Endometrial microvascular endothelial cells (primary cell): ENCODE data around the gene GDI2. TPM values are rescaled to one million over a fixed set of nuclear protein-coding genes. Genes with fewer than 3 reads are reported as not detected.
"Not testable (repeated sequence)": the region's sequence is repeated elsewhere in the genome, so short reads cannot be mapped to it uniquely, and the experiment has no call there.

Experiments used
- in situ Hi-C: cut with HindIII; loops from 2 replicates; pipeline ENCODE4 v1.10.0; 2017; ENCODE audit warnings: low sequenced_read_pairs, low pct_unique_long_range_greater_than_20kb; ENCODE audit errors: inconsistent ontology term
- total RNA-seq: library from RNA; depleted of rRNA; stranded (reverse); fragments of >200 nt; gene quantifications from one replicate; pipeline ENCODE4 v1.2.3, GENCODE V29; 2015; ENCODE audit errors: inconsistent ontology term

GDI2 gene
- total RNA-seq, 1 donor from 2014 or later: 408 TPM

- in situ Hi-C loops: no loop called here
These were observed 17.6 kb upstream of the GDI2 start for GRCh38 chr10:5830629-5831445.

GRCh38 chr10:5829267-5829666 lies 16.0 kb upstream of the GDI2 start:
- in situ Hi-C loops: no loop called here

- in situ Hi-C loops: no loop called here
These were observed 15.5 kb upstream of the GDI2 start for GRCh38 chr10:5828725-5829124.

GRCh38 chr10:5827841-5828240 lies 14.6 kb upstream of the GDI2 start:
- in situ Hi-C loops: no loop called here

GRCh38 chr10:5826511-5826910 lies 13.3 kb upstream of the GDI2 start:
- in situ Hi-C loops: not testable (repeated sequence)

GRCh38 chr10:5818894-5819293 lies 5.7 kb upstream of the GDI2 start:
- in situ Hi-C loops: no loop called here

GRCh38 chr10:5818048-5818331 lies 4.8 kb upstream of the GDI2 start:
- in situ Hi-C loops: no loop called here

GRCh38 chr10:5817322-5818047 lies 4.3 kb upstream of the GDI2 start:
- in situ Hi-C loops: no loop called here

- in situ Hi-C loops: no loop called here
These were observed 2.9 kb upstream of the GDI2 start for GRCh38 chr10:5816170-5816569.

GRCh38 chr10:5814110-5815107 lies 1.2 kb upstream of the GDI2 start:
- in situ Hi-C loops: no loop called here

GRCh38 chr10:5813091-5813340 lies 218 bp downstream of the GDI2 start:
- in situ Hi-C loops: no loop called here

GRCh38 chr10:5812283-5813090 lies 747 bp downstream of the GDI2 start:
- in situ Hi-C loops: no loop called here

- in situ Hi-C loops: no loop called here
These were observed 1.8 kb downstream of the GDI2 start for GRCh38 chr10:5811387-5811821.

- in situ Hi-C loops: no loop called here
These were observed 3.0 kb downstream of the GDI2 start for GRCh38 chr10:5810225-5810624.

- in situ Hi-C loops: no loop called here
These were observed 3.6 kb downstream of the GDI2 start for GRCh38 chr10:5809527-5810154.

- in situ Hi-C loops: not testable (repeated sequence)
These were observed 4.3 kb downstream of the GDI2 start for GRCh38 chr10:5808783-5809392.

GRCh38 chr10:5806745-5807144 lies 6.5 kb downstream of the GDI2 start:
- in situ Hi-C loops: no loop called here

- in situ Hi-C loops: no loop called here
These were observed 7.5 kb downstream of the GDI2 start for GRCh38 chr10:5805711-5806110.
